Astrocyte of the spinal cord (primary cell): ENCODE measurements around the gene HSD11B1L.

ENCODE experiments used
- DNase-seq: peaks from one replicate; pipeline ENCODE4 v3.0.0; 2011; ENCODE audit warnings: low read depth, low spot score
- H3K4me3 ChIP-seq: 2 replicates; pipeline ENCODE4 v1.5.1; 2011; ENCODE audit warnings: low read depth, mild to moderate bottlenecking, low read length, moderate library complexity
- CTCF ChIP-seq: IDR thresholded peaks from 2 replicates; pipeline ENCODE4 v1.5.1; 2012; ENCODE audit warnings: low read depth, mild to moderate bottlenecking, low read length, inconsistent platforms
- in situ Hi-C: cut with HindIII; loops from 2 replicates; pipeline ENCODE4 v1.10.0; 2017; ENCODE audit warnings: low sequenced_read_pairs

HSD11B1L gene

GRCh38 chr19:5673752-5674151, 7.1 kb upstream of the HSD11B1L start:
- in situ Hi-C loops = no loop called here
- no peak for TF ChIP-seq CTCF
- no peak for DNase-seq
- no peak overlapping the region for H3K4me3 ChIP-seq

DNA sequence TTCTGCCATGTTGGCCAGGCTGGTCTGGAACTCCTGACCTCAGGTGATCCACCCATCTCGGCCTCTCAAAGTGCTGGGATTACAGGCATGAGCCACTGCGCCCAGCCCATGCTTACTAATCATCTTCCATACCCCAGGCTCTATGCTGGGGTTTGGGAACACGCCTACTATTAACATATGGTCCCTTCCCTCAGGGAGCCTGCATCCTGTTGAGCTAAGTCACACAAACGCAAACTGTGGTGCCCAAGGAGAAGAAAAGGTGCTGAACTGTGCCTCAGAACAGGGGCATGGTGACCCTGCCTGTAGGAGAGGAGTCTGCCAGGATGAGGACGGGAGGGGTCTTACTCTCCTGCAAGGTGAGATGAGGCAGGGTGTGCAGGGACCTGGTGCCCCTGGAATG, 6.1 kb upstream of the HSD11B1L start:
- no peak for DNase-seq
- no peak overlapping the region for H3K4me3 ChIP-seq
- in situ Hi-C loops = no loop called here
- no peak for TF ChIP-seq CTCF

GRCh38 chr19:5676105-5676771, 4.6 kb upstream of the HSD11B1L start:
- no peak overlapping the region for H3K4me3 ChIP-seq
- in situ Hi-C loops = no loop called here
- DNase-seq = no peak
- no peak for TF ChIP-seq CTCF

GRCh38 chr19:5676772-5677105, 4.1 kb upstream of the HSD11B1L start:
- no peak for DNase-seq
- no peak for TF ChIP-seq CTCF
- in situ Hi-C loops = no loop called here
- H3K4me3 ChIP-seq = no peak overlapping the region

DNA sequence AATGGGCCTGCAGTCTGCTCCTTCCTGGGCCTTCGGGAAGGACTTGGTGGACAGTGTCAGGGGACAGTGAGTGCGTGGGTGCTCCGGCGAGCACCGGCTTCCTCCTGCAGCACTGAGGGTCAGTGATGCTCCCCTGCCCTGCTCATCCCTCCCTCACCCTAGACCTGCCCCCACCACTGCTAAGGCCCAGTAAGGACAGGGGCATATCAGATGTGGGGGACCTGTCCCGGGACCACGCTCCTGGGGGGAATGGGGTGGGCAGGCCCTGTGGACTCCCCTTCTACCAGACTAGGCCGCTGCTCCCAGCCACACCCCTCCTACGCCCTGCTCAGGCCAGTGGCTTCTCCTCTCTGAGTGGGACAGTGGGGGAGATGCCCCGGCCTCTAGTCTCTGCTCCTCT, 3.7 kb upstream of the HSD11B1L start:
- no peak for TF ChIP-seq CTCF
- in situ Hi-C loops = no loop called here
- no peak overlapping the region for H3K4me3 ChIP-seq
- DNase-seq = no peak

GRCh38 chr19:5677580-5677979, 3.2 kb upstream of the HSD11B1L start:
- TF ChIP-seq CTCF = no peak
- in situ Hi-C loops = no loop called here
- H3K4me3 ChIP-seq = no peak overlapping the region
- no peak for DNase-seq
